Right lobe of liver (tissue), 6 donors: ENCODE data around the gene FAM98B. TPM values are rescaled to one million over a fixed set of nuclear protein-coding genes. Genes with fewer than 3 reads are reported as not detected.

Experiments used
- ATAC-seq, 4 donors: fragments of 200-7000 bp; cut with Tn5 transposase; one replicate each; pipeline ENCODE4 v1.9.1; 2020; ENCODE audit warnings: mild to moderate bottlenecking in 4 of 4, moderate library complexity in 4 of 4
- DNase-seq, 3 donors: peaks; one replicate each; pipeline ENCODE4 v3.0.0-alpha.2; 2020
- H3K27ac ChIP-seq, 3 donors: fragments of 200-600 bp; one replicate each; pipeline ENCODE4 v1.8.0; 2022
- H3K27me3 ChIP-seq, 2 donors: fragments of 200-600 bp; one replicate each; pipeline ENCODE4 v1.8.0; 2022
- H3K36me3 ChIP-seq, 4 donors: fragments of 200-600 bp; sonication (generic) in 1 of 4; one replicate each; pipeline versions ENCODE4 v1.5.1 to v1.8.0; 2017 to 2022; ENCODE audit warnings: control low read depth in 1 of 4
- H3K4me1 ChIP-seq, 4 donors: fragments of 200-600 bp; sonication (generic) in 1 of 4; one replicate each; pipeline versions ENCODE4 v1.5.1 to v1.8.0; 2017 to 2022; ENCODE audit warnings: control low read depth in 1 of 4
- H3K4me3 ChIP-seq, 3 donors: fragments of 200-600 bp; one replicate each; pipeline ENCODE4 v1.8.0; 2022
- H3K9me3 ChIP-seq, 4 donors: fragments of 200-600 bp; sonication (generic) in 1 of 4; one replicate each; pipeline versions ENCODE4 v1.5.1 to v1.8.0; 2017 to 2022; ENCODE audit warnings: control low read depth in 1 of 4
- CTCF ChIP-seq, 4 donors: fragments of 200-600 bp in 3 of 4; fragments of 450-650 bp in 1 of 4; IDR thresholded peaks; one replicate each; pipeline versions ENCODE4 v1.5.1 to v1.8.0; 2016 to 2022; ENCODE audit warnings: antibody characterized with exemption in 4 of 4, mild to moderate bottlenecking in 2 of 4
- POLR2A ChIP-seq: fragments of 450-650 bp; IDR thresholded peaks from one replicate; pipeline ENCODE4 v1.6.1; 2017; ENCODE audit warnings: antibody characterized with exemption, mild to moderate bottlenecking
- WGBS: methylation state at CpG from one replicate; pipeline ENCODE4 v1.1.6; 2018; ENCODE audit warnings: low coverage, low lambda C conversion rate; ENCODE audit not compliant: insufficient coverage; ENCODE audit errors: missing lambda C conversion rate; 5-methylcytosine and 5-hydroxymethylcytosine counted together
- intact Hi-C, 2 donors: fragments of 100-400 bp; cut with DNase I; formaldehyde crosslinking; loops; one replicate each; pipeline versions ENCODE4 v1.11.2 to v1.14.1; 2022
- total RNA-seq, 6 experiments: library from RNA; depleted of rRNA in 2 of 6; stranded (reverse); fragments of >200 nt in 2 of 6; fragmentation: NEBNext Ultra II Directional in 3 of 6; extraction: Animal tissue kit (Norgen Biotek cat#: 25700) in 3 of 6; gene quantifications; one replicate each; pipeline versions ENCODE4 v1.1.0 to v1.2.4, GENCODE V29; 2016 to 2023
- donor health status: DM: no; HTN: yes; CAD: no.
- donor health status: DM: no; HTN: no; CAD: no.
- donor health status: DM: no; HTN: no; CAD: no.
- donor health status: DM: no; HTN: yes; CAD: no.
- donor health status: DM: no; HTN: yes; CAD: no.

FAM98B gene
- total RNA-seq, 6 experiments from 2014 or later: 2.6 to 7.6 (median 5.5) TPM

DNA sequence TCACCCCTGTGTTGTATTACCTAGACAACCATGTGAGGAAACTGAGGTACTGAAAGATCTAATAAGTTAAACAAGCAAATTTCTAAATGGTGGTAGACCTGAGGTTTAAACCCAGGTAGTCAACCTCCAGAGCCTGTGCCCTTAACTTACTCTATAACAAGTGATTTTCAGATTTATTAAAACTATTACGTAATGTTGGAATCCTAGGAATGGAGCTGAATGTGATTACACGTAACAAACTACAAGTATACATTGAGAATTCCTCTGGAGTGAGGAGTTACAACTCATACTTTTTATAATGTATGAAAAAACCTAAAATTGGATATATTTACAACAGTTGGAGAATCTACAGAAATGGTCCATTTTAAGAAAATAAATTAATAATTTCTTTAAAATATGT, 18.0 kb downstream of the FAM98B start:
- no peaks in the 10 kb centered on the region for H3K27me3 ChIP-seq
- TF ChIP-seq POLR2A: no peak
- no peak for TF ChIP-seq CTCF (IDR thresholded peaks at IDR 0.05)
- WGBS: 75% methylated on average over 2 of the region's 2 CpGs
- no peak for ATAC-seq
- no peak overlapping the region for H3K4me3 ChIP-seq
- DNase-seq: no peak
- peaks cover 0 to 6% (median 0%) of the 10 kb centered on the region in 4 donors for H3K36me3 ChIP-seq
- intact Hi-C loops: no loop called here
- H3K9me3 ChIP-seq: no peaks in the 10 kb centered on the region
- H3K4me1 ChIP-seq: no peaks in the 10 kb centered on the region
- H3K27ac ChIP-seq: no peak overlapping the region

- no peak for DNase-seq
- ATAC-seq: peak; percentile 91 to 99 (median 96)
- no peaks in the 10 kb centered on the region for H3K4me1 ChIP-seq
- peaks cover 0 to 6% (median 0%) of the 10 kb centered on the region in 4 donors for H3K36me3 ChIP-seq
- WGBS: 58% methylated on average over 4 of the region's 4 CpGs
- intact Hi-C loops: no loop called here
- H3K27ac ChIP-seq: no peak overlapping the region
- no peaks in the 10 kb centered on the region for H3K9me3 ChIP-seq
- TF ChIP-seq CTCF (IDR thresholded peaks at IDR 0.05) (peak; percentile 59 to 70 (median 66)), POLR2A (no peak)
- H3K27me3 ChIP-seq: no peaks in the 10 kb centered on the region
- H3K4me3 ChIP-seq: no peak overlapping the region
Measured at GRCh38 chr15:38474155-38474757, 20.3 kb downstream of the FAM98B start.

- DNase-seq: no peak
- ATAC-seq: no peak
- Histone ChIP-seq H3K27ac (no peak overlapping the region), H3K9me3 (no peaks in the 10 kb centered on the region), H3K27me3 (no peaks in the 10 kb centered on the region), H3K4me3 (no peak overlapping the region), H3K36me3 (peaks cover 0 to 6% (median 0%) of the 10 kb centered on the region in 4 donors), H3K4me1 (no peaks in the 10 kb centered on the region)
- 100% methylated on average over 1 of the region's 2 CpGs for WGBS
- no peak for TF ChIP-seq POLR2A
- TF ChIP-seq CTCF (IDR thresholded peaks at IDR 0.05): no peak
- intact Hi-C loops: no loop called here
Measured at GRCh38 chr15:38475361-38475760, 21.4 kb downstream of the FAM98B start.

DNA sequence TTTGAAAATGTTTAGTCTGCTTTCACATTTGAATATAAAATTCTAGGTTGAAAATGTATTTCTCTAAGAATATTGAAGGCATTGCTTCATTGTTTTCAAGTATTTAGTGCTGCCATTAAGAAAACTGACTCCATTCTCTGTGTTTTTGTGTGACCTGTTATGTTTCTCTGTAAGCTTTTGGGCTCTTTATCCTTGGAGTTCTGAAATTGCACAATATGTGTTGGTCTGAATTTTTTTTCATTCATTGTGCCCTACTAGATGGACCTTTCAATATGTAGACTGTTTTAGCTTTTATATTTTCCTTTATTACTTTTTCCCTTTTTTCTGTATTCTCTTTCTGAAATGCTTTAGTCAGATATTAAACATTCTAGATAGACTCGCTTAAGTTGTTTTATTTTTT, 22.2 kb downstream of the FAM98B start:
- ATAC-seq (no peak), DNase-seq (no peak)
- 100% methylated on average over 1 of the region's 1 CpG for WGBS
- Histone ChIP-seq H3K36me3 (peaks cover 0 to 7% (median 0%) of the 10 kb centered on the region in 4 donors), H3K4me1 (no peaks in the 10 kb centered on the region), H3K27ac (no peak overlapping the region), H3K4me3 (no peak overlapping the region), H3K9me3 (no peaks in the 10 kb centered on the region), H3K27me3 (no peaks in the 10 kb centered on the region)
- TF ChIP-seq POLR2A (no peak), CTCF (IDR thresholded peaks at IDR 0.05) (no peak)
- intact Hi-C loops: no loop called here
